Measurements from ENCODE around the gene TAF9.
"Not testable (repeated sequence)": the region's sequence is repeated elsewhere in the genome, so short reads cannot be mapped to it uniquely, and the experiment has no call there.

The TAF9 gene

DNA sequence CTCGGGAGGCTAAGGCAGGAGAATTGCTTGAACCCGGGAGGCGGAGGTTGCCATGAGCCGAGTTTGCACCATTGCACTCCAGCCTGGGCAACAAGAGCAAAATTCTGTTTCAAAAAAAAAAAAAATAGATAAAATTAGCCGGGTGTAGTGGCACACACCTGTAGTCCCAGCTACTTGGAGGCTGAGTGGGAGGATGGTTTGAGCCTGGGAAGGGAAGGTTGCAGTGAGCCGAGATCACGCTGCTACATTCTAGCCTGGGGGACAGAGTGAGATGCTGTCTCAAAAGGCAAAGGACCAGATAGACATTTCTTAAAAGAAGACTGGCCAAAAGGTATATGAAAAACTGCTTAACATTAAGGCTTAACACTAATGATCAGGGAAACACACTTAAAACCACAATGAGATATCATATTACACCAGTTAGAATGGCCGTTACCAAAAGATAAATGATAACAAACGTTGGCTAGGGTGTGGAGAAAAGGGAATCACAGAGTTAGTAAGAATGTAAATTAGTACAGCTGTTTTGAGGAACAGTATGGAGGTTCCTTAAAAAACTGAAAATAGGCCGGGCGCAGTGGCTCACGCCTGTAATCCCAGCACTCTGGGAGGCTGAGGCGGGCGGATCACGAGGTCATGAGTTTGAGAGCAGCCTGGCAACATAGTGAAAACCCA, 35.5 kb upstream of the TAF9 start:
- DNase-seq (ENCODE audit: low read depth), result no peak
- H3K4me3 ChIP-seq (ENCODE audit: low read depth, low read length), result no peak overlapping the region
- TF ChIP-seq, protein P1, sequence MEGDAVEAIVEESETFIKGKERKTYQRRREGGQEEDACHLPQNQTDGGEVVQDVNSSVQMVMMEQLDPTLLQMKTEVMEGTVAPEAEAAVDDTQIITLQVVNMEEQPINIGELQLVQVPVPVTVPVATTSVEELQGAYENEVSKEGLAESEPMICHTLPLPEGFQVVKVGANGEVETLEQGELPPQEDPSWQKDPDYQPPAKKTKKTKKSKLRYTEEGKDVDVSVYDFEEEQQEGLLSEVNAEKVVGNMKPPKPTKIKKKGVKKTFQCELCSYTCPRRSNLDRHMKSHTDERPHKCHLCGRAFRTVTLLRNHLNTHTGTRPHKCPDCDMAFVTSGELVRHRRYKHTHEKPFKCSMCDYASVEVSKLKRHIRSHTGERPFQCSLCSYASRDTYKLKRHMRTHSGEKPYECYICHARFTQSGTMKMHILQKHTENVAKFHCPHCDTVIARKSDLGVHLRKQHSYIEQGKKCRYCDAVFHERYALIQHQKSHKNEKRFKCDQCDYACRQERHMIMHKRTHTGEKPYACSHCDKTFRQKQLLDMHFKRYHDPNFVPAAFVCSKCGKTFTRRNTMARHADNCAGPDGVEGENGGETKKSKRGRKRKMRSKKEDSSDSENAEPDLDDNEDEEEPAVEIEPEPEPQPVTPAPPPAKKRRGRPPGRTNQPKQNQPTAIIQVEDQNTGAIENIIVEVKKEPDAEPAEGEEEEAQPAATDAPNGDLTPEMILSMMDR (IDR thresholded peaks at IDR 0.05; ENCODE audit: insufficient read depth, low read depth, low read length, missing control alignments), result no peak

GRCh38 chr5:69378376-69378775, 9.1 kb upstream of the TAF9 start:
- DNase-seq (ENCODE audit: low read depth), result no peak
- TF ChIP-seq, protein P1 (IDR thresholded peaks at IDR 0.05; ENCODE audit: insufficient read depth, low read depth, low read length, missing control alignments), result no peak
- H3K4me3 ChIP-seq (ENCODE audit: low read depth, low read length), result no peak overlapping the region

- TF ChIP-seq, protein P1 (IDR thresholded peaks at IDR 0.05; ENCODE audit: insufficient read depth, low read depth, low read length, missing control alignments), result no peak
- peak; percentile 75 for DNase-seq (ENCODE audit: low read depth)
- peak overlapping the region; percentile 40 for H3K4me3 ChIP-seq (ENCODE audit: low read depth, low read length)
These were observed 5.7 kb upstream of the TAF9 start for GRCh38 chr5:69374911-69375446.

GRCh38 chr5:69372394-69372793, 3.1 kb upstream of the TAF9 start:
- peak overlapping the region; percentile 91 for H3K4me3 ChIP-seq (ENCODE audit: low read depth, low read length)

DNA sequence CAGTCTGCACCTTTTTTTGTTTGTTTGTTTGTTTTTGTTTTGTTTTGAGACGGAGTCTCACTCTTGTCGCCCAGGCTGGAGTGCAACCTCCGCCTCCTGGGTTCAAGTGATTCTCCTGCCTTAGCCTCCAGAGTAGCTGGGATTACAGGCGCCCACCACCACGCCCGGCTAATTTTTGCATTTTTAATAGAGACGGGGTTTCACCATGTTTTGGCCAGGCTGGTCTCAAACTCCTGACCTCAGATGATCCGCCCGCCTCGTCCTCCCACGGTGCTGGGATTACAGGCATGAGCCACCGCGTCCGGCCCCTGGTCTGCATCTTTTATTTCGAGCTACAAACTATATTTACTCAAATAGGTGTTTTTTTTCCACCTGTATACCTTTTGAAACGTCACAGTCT, 1.0 kb upstream of the TAF9 start:
- DNase-seq (ENCODE audit: low read depth), result not testable (repeated sequence)
- H3K4me3 ChIP-seq (ENCODE audit: low read depth, low read length), result peak overlapping the region; percentile 91

More at GRCh38 chr5:69372394-69372793, 3.1 kb upstream of the TAF9 start:
- DNase-seq (ENCODE audit: low read depth), result no peak
- TF ChIP-seq, protein P1 (IDR thresholded peaks at IDR 0.05; ENCODE audit: insufficient read depth, low read depth, low read length, missing control alignments), result no peak

- no peak for DNase-seq (ENCODE audit: low read depth)
These were observed 621 bp downstream of the TAF9 start for GRCh38 chr5:69368458-69369339.

More at GRCh38 chr5:69368458-69369339, 621 bp downstream of the TAF9 start:
- peak overlapping the region; percentile 91 for H3K4me3 ChIP-seq (ENCODE audit: low read depth, low read length)
- TF ChIP-seq, protein P1 (IDR thresholded peaks at IDR 0.05; ENCODE audit: insufficient read depth, low read depth, low read length, missing control alignments), result no peak
